Activated CD8-positive, alpha-beta memory T cell treated with anti-CD3 and anti-CD28 coated beads for 36 hours (primary cell): ENCODE data around the gene NHLRC4. TPM values are rescaled to one million over a fixed set of nuclear protein-coding genes. Genes with fewer than 3 reads are reported as not detected.

Experiments used
- CTCF ChIA-PET: fragments of 350-600 bp; sonication (Branson Sonifier 250); formaldehyde crosslinking; loops from one replicate; lab custom pipeline; 2021; ENCODE audit warnings: antibody characterized with exemption; lab: Charles Lee
- POLR2A ChIA-PET: fragments of 350-600 bp; sonication (Branson Sonifier 250); formaldehyde crosslinking; loops from one replicate; lab custom pipeline; 2021; ENCODE audit warnings: antibody characterized with exemption; lab: Charles Lee
- total RNA-seq, 2 experiments: library from RNA; stranded (reverse); gene quantifications; one replicate each; pipeline ENCODE4 v1.2.3, GENCODE V29; 2021

The NHLRC4 gene
- total RNA-seq, 2 experiments from 2014 or later, result 0.25 to 0.27 TPM

- CTCF ChIA-PET, result interaction anchor here (0.7 to 1.6 kb wide), 2 partner anchors 62 to 186 kb away, joined by 3 to 4 read pairs; partner anchors contain the start of gene CAPN15
- POLR2A ChIA-PET, result interaction anchor here (0.7 to 1.7 kb wide), 5 partner anchors 12 to 66 kb away, joined by 3 to 5 read pairs (median 3); partner anchors contain the start of gene NHLRC4
These were observed 22.3 kb downstream of the NHLRC4 start for GRCh38 chr16:588889-589657.

- CTCF ChIA-PET, result interaction anchor here (1.7 kb wide), 1 partner anchor 11 kb away, joined by 3 read pairs; no protein-coding TSS in a partner anchor
- POLR2A ChIA-PET, result no interaction called here
These were observed 22.9 kb downstream of the NHLRC4 start, which contains the start of gene RAB40C for GRCh38 chr16:589658-590187. Gene RAB40C, plus strand, starts transcription at chr16:590066. Its CDS starts 226 bp downstream, at chr16:590292.

GRCh38 chr16:590188-590814 lies 23.5 kb downstream of the NHLRC4 start:
- POLR2A ChIA-PET, result no interaction called here
- CTCF ChIA-PET, result interaction anchor here (1.7 kb wide), 1 partner anchor 12 kb away, joined by 3 read pairs; no protein-coding TSS in a partner anchor

GRCh38 chr16:590815-591200 lies 24.0 kb downstream of the NHLRC4 start:
- POLR2A ChIA-PET, result no interaction called here

GRCh38 chr16:591231-591630 lies 24.4 kb downstream of the NHLRC4 start:
- POLR2A ChIA-PET, result no interaction called here
- CTCF ChIA-PET, result interaction anchor here (1.4 to 1.7 kb wide), 2 partner anchors 9 to 13 kb away, joined by 3 read pairs; no protein-coding TSS in a partner anchor

More at GRCh38 chr16:590815-591200, 24.0 kb downstream of the NHLRC4 start:
- CTCF ChIA-PET, result interaction anchor here (1.7 kb wide), 1 partner anchor 12 kb away, joined by 3 read pairs; no protein-coding TSS in a partner anchor

GRCh38 chr16:591892-592517 lies 25.2 kb downstream of the NHLRC4 start:
- POLR2A ChIA-PET, result interaction anchor here (0.5 kb wide), 1 partner anchor 154 kb away, joined by 5 read pairs; no protein-coding TSS in a partner anchor
- CTCF ChIA-PET, result interaction anchor here (1.4 to 2.1 kb wide), 2 partner anchors 8 to 56 kb away, joined by 3 to 6 read pairs; no protein-coding TSS in a partner anchor

- POLR2A ChIA-PET, result interaction anchor here (0.5 kb wide), 1 partner anchor 154 kb away, joined by 5 read pairs; no protein-coding TSS in a partner anchor
- CTCF ChIA-PET, result interaction anchor here (1.4 to 2.1 kb wide), 2 partner anchors 8 to 55 kb away, joined by 3 to 6 read pairs; no protein-coding TSS in a partner anchor
These were observed 25.9 kb downstream of the NHLRC4 start for GRCh38 chr16:592518-593306.

GRCh38 chr16:593406-593805 lies 26.6 kb downstream of the NHLRC4 start:
- ChIA-PET CTCF (interaction anchor here (0.6 to 2.1 kb wide), 2 partner anchors 29 to 55 kb away, joined by 3 to 6 read pairs; no protein-coding TSS in a partner anchor), POLR2A (no interaction called here)

- CTCF ChIA-PET, result interaction anchor here (0.6 to 2.1 kb wide), 2 partner anchors 29 to 54 kb away, joined by 3 to 6 read pairs; no protein-coding TSS in a partner anchor
These were observed 27.0 kb downstream of the NHLRC4 start for GRCh38 chr16:593807-594206.

GRCh38 chr16:595094-595528 lies 28.3 kb downstream of the NHLRC4 start:
- ChIA-PET CTCF (interaction anchor here (0.6 to 1.0 kb wide), 3 partner anchors 16 to 172 kb away, joined by 3 read pairs; no protein-coding TSS in a partner anchor), POLR2A (no interaction called here)

More at GRCh38 chr16:593807-594206, 27.0 kb downstream of the NHLRC4 start:
- POLR2A ChIA-PET, result no interaction called here

GRCh38 chr16:595942-596735 lies 29.3 kb downstream of the NHLRC4 start:
- ChIA-PET POLR2A (interaction anchor here (0.6 kb wide), 1 partner anchor 40 kb away, joined by 3 read pairs; no protein-coding TSS in a partner anchor), CTCF (interaction anchor here (0.7 kb wide), 1 partner anchor 17 kb away, joined by 3 read pairs; no protein-coding TSS in a partner anchor)

- CTCF ChIA-PET, result interaction anchor here (0.7 kb wide), 1 partner anchor 17 kb away, joined by 3 read pairs; no protein-coding TSS in a partner anchor
- POLR2A ChIA-PET, result no interaction called here
These were observed 29.9 kb downstream of the NHLRC4 start for GRCh38 chr16:596736-597060.

GRCh38 chr16:597655-598054 lies 30.9 kb downstream of the NHLRC4 start:
- ChIA-PET POLR2A (interaction anchor here (0.7 kb wide), 1 partner anchor 11 kb away, joined by 4 read pairs; no protein-coding TSS in a partner anchor), CTCF (interaction anchor here (0.7 kb wide), 1 partner anchor 9 kb away, joined by 3 read pairs; no protein-coding TSS in a partner anchor)

GRCh38 chr16:598823-599739 lies 32.3 kb downstream of the NHLRC4 start:
- ChIA-PET POLR2A (no interaction called here), CTCF (interaction anchor here (0.6 kb wide), 1 partner anchor 399 kb away, joined by 3 read pairs; no protein-coding TSS in a partner anchor)

- ChIA-PET CTCF (interaction anchor here (0.7 to 1.2 kb wide), 3 partner anchors 9 to 21 kb away, joined by 3 read pairs; no protein-coding TSS in a partner anchor), POLR2A (interaction anchor here (1.4 kb wide), 1 partner anchor 12 kb away, joined by 3 read pairs; no protein-coding TSS in a partner anchor)
These were observed 34.0 kb downstream of the NHLRC4 start for GRCh38 chr16:600781-601180.
